Measurements from ENCODE around the gene DNAJB11.
"Not testable (repeated sequence)": the region's sequence is repeated elsewhere in the genome, so short reads cannot be mapped to it uniquely, and the experiment has no call there.

The DNAJB11 gene

DNA sequence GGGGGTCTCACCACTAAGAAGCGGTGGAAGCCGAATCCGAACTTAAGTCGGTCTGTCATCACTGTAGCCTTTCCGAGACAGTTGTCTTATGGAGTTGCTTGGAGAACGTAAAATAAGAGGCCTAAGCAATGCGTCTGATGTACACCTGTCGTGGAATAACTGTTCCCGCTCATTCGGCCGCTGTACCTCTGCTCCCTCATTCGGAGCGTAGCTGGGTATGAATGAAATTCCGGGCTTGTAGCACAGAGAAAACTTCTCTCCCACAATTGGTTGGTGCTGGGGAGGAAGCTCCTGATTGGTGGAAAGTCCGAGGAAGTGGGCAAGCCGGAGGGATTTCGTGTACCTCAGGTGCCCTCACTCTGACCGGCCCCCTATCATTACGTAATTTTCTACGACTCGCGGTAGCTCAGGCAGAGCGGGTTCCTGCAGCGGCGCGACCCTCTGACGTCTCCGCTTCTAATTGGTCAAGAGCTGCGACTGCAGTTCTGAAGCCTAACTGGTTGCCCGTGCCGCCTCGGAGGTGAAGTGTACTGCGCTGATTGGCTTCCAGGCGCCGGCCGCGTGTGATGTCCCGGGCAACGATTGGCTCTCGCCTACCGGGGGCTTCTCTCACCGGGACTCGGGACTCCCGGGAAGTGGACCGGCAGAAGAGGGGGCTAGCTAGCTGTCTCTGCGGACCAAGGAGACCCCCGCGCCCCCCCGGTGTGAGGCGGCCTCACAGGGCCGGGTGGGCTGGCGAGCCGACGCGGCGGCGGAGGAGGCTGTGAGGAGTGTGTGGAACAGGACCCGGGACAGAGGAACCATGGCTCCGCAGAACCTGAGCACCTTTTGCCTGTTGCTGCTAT, at the start of gene DNAJB11:
Gene DNAJB11 (plus strand): TSS at position 625 of the 845 bp plus-strand sequence. CDS start 178 bp downstream, at position 803.
- DNase-seq, result peak; percentile 73 to 100 (median 99)

DNA sequence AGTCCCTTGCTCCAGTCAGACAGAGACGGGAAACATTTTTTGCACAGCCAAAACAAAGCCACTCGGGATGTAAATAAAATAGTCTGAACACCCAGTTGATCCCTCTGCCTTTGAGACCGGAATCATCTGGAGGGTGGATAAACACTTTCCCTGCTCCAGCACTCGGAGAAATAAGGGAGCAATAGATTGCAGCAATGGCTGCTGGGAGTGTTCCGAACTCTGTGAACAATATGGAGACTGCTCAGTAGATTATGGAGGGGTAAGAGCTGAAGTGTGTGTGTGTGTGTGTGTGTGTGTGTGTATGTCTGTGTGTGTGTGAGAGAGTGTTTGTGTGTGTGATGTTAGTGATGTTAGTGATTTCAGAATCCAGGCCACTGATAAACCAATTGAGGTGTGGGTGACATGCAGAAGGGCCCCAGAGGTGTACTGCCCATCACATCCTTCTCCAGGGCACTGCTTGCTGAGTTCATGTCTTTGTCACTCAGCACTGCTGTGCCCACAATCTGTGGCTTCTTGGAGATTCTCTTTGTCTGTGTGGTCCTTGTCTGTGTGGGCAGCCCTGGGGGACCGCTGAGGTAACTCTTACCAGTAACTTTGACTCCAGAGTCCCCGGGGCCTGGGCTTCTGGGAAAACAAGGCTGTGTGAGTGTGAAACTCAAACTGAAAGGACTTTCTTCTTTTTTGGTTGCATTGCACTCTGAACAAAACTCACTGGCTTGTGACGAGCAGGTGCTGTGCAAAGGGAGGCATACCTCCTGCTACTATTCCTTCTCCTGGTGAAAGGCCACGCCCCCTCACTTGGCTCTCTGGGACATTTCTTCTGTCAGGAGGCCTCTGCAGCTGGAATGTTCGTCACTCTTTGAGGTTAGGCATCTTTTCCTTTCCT, 49.3 kb upstream of the DNAJB11 start:
- DNase-seq, result no peak

DNA sequence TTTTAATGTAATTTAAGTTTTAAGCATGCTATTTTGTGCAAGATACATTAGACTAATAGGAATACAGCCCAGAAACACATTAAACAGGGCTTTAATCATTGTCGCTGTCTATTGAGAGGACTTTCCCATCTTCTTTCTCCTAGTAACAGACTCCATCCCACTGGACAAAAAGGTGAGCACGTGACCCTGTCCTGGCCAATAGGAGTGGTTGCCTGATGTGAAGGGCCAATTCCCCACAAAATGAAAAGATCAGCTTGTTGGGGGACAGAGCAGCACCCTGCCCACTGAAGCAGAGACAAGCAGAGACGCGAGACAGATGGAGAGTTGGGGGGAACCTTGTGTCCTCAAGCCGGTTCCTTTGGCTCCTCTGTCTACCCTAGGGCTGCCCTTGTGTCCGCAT, 47.5 kb upstream of the DNAJB11 start:
- DNase-seq, result no peak

GRCh38 chr3:186523434-186523833, 47.1 kb upstream of the DNAJB11 start:
- no peak for DNase-seq

DNA sequence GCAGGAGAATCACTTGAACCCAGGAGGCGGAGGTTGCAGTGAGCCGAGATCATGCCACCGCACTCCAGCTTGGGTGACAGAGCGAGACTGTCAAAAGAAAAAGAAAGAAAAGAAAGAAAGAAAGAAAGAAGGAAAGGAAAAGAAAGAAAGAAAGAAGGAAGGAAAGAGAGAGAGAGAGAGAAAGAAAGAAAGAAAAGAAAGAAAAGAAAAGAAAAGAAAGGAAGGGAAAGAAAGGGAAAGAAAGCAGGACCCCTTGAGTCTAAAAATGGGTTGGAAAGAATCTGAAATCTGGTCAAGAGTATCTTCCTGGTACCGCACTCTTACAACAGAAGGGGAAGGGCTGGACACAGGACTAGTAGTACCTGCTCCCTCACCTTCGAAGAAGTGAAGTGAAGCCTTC, 45.9 kb upstream of the DNAJB11 start:
- no peak for DNase-seq

DNA sequence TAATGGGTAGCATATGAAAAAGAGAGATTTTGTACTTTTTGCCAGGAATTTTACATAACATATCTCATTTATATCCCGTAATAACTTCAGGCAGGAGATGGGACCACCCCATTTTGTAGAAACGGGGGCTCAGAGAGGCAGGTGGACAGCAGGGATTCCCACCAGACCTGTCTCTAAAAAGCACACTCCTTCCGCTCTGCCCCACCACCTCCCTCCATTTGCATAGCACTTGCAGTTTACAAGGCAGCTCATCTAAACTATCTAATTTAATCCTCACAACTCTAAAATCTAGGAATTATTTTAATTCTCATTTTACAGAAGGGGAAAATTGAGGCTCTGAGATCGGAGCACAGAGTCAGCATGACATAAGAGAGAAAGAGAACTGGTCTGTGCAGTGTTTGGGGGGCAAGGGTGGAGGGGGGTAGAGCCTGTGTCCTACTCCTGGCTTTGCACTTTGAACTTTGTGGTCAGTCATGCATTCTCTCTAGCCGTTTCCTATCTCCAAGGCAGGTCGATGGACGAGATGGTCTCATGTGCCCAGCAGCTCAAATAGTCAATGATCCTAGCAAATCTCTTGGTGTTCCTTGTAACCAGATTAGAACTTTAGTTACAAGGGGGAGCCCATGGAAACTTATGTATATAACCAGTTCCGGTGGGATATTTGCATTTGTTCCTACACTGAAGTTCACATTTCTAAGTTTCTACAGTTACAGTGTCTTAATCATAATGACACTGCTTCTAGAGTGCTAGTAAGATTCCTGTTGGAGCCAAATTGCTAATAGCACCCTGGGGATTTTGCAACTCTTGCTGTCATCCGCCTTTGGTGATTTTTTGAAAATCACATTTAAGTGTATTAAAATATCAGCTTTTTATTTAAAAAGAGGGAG, 44.9 kb upstream of the DNAJB11 start:
- DNase-seq, result no peak

DNA sequence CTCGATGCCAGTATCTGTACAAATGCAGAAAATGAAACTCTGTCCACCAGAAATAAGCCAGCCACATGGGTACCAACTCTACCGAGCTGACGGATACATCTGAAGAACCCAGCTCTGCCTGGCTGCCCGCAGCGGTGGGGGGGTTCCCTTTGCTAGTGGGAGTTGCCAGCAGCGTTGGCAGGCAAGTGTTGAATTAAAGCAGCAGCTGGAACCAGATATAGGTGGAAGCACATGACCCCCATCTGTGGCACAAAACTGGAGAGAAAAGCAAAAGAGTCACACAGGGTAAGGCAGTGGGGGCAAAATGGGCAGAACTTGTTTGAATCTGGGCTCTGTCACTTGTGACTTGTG, 44.3 kb upstream of the DNAJB11 start:
- DNase-seq, result no peak

GRCh38 chr3:186529201-186529999, 41.1 kb upstream of the DNAJB11 start:
- peak in 1 of 51 donors; percentile 21 for DNase-seq

GRCh38 chr3:186530415-186530814, 40.1 kb upstream of the DNAJB11 start:
- DNase-seq, result no peak

GRCh38 chr3:186531694-186532093, 38.8 kb upstream of the DNAJB11 start:
- DNase-seq, result not testable (repeated sequence)

- no peak for DNase-seq
These were observed 37.9 kb upstream of the DNAJB11 start for GRCh38 chr3:186532598-186533072.

GRCh38 chr3:186534113-186534669, 36.3 kb upstream of the DNAJB11 start:
- no peak for DNase-seq

DNA sequence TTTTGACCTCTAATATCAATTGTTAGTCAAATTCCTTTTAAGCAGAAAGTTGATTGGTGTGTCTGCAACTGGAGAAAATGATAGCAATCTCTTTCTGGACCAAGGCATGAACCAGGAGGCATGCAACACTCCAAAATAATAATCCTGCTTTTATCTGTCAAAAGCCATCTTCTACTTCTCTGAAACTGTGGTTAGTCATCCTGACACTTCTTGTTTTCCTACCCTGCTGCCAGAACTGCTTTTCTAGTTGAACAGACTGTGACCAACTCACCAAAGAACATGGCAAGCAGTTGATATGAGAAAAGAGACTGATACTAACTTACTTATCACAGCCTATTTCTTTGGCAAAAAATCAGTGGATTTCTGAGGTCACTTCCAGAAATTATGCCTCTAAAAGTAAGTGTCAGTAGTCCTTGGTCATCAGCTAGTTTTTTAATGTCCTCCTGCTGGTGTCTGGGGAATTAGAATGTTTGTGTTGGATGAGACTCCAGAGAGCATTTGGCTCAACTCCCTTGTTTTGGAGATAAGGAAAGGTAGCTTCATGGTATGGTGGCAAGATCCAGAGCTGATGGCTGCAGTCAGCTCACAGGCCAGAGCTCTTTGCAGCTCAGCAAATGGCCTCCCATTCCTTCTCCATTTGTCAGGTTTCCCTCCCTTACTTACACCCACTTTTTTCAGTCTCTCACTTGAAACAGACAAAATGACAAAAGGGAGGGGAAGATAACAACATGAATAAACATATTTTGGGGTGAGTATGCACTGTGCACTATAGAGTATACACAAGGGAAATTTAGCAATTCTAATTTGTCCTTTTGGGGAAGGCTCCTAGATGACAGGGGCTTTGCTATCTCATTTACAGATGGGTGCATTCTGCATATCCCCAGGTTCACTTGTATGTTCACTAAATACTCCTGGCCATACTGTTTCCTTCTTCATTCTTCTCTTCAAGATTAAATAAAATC, 33.4 kb upstream of the DNAJB11 start:
- DNase-seq, result no peak

DNA sequence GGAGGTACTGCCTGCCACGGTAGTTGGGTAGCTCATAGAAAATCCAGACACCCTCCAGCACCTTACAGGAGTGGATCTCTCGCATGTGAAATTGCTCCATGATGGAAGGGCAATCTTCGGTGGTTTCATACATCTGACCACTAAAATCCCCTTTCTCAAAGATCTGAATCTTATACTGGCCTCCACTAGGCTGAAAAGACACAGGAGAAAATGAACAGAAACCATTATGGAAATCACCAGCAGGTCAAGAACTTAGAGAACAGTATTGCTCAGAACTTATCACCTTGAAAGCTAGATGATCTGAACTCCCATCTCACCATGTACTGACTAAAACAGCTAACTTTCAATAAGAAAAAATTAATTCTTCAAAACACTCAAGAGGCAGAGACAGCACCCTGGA, 31.7 kb upstream of the DNAJB11 start:
- no peak for DNase-seq

DNA sequence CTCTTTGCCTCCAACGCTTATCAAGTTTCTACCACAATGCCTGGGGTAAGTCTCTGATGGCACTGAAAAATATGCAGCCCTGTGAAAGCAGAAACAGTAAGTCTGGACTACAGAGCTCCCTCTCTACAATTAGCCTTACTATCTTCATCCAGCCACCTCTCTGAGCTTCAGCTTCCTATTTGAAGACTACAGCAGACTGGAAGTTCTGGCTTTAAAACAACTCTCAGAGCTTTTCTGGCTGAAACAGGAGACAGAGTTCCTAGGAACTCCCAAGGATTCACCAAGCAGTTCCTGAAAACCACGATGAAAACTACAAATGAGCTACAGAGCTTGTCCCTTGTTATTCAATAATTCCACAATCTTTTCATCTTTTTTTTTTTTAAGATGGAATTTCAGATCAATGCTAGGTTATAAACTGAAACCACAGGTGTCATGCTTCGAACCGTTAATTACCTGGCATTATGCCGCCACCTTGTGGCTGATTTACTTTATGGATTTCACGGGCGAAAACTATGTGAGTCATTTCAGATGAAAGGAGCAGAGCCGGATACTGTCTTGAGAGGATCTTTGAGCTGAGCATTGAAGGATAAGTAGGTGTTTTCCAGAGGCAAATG, 30.2 kb upstream of the DNAJB11 start:
- peak in 44 of 51 donors; percentile 1 to 85 (median 41) for DNase-seq

GRCh38 chr3:186540835-186541226, 29.7 kb upstream of the DNAJB11 start:
- DNase-seq, result no peak

- DNase-seq, result no peak
These were observed 26.2 kb upstream of the DNAJB11 start, which contains the start of gene CRYGS for GRCh38 chr3:186544281-186544680. Gene CRYGS (minus strand): TSS chr3:186544380. CDS start chr3:186544326, 54 bp downstream.

DNA sequence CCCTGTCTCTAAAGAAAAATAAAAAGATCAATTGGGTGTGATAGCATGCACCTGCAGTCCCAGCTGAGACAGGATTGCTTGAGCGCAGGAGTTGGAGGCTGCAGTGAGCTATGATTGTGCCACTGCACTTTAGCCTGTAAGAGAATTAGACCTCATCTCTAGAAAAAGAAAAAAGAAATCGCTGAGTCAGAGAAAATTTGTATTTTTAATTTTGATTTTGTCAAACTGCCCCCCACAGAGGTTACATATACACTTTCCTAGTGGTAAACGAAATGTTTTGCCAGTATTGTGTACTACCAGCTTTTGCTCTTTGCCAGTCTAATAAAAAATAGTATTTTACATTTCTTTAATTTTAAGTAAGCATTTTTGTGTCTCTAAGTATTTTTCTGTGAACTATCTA, 21.0 kb upstream of the DNAJB11 start:
- DNase-seq, result no peak
